GM23338 (cell line): ENCODE results near the gene TMEM86A.

ENCODE experiments used
- CREB1 ChIP-seq: fragments of 250-450 bp; sonication (Bioruptor Pico); IDR thresholded peaks from 2 replicates; pipeline ENCODE4 v1.5.0; 2020; ENCODE audit warnings: low read depth, mild to moderate bottlenecking, moderate library complexity
- CTCF ChIP-seq, 2 experiments: fragments of 200-600 bp in 1 of 2; sonication (generic) in 1 of 2; conservative IDR thresholded peaks; 2 replicates each; pipeline versions ENCODE4 v1.5.1 to v1.6.1; 2016 to 2017; ENCODE audit warnings: antibody characterized with exemption in 2 of 2, low read depth in 2 of 2, mild to moderate bottlenecking in 2 of 2, moderate library complexity in 1 of 2
- ETS1 ChIP-seq: IDR thresholded peaks from 2 replicates; pipeline ENCODE4 v1.6.1; 2016; ENCODE audit warnings: antibody characterized with exemption
- EZH2 ChIP-seq: fragments of 200-600 bp; sonication (generic); IDR thresholded peaks from one replicate; pipeline ENCODE4 v1.8.0; 2017; ENCODE audit warnings: antibody characterized with exemption, mild to moderate bottlenecking, low read depth; ENCODE audit not compliant: unreplicated experiment
- EZH2phosphoT487 ChIP-seq: fragments of 200-600 bp; sonication (generic); IDR thresholded peaks from one replicate; pipeline ENCODE4 v1.8.1; 2018; ENCODE audit warnings: antibody characterized with exemption; ENCODE audit not compliant: unreplicated experiment
- NANOG ChIP-seq: IDR thresholded peaks from 2 replicates; pipeline ENCODE4 v1.6.1; 2016; ENCODE audit warnings: antibody characterized with exemption, borderline replicate concordance
- POLR2AphosphoS5 ChIP-seq: IDR thresholded peaks from 2 replicates; pipeline ENCODE4 v1.6.1; 2016; ENCODE audit warnings: antibody characterized with exemption, low read depth
- ZNF331 ChIP-seq: fragments of 250-450 bp; sonication (Bioruptor Pico); IDR thresholded peaks from 2 replicates; pipeline ENCODE4 v1.5.0; 2020; ENCODE audit warnings: low read depth, mild to moderate bottlenecking, moderate library complexity

GRCh38 chr11:18700375-18700774, 1.8 kb downstream of the TMEM86A start:
- TF ChIP-seq CTCF (conservative IDR thresholded peaks at IDR 0.05; ENCODE audit: low read depth in 2 of 2) (no peak), NANOG (no peak), POLR2AphosphoS5 (no peak), ZNF331 (CRISPR knock-in tag) (no peak), CREB1 (no peak), EZH2 (no peak), ETS1 (no peak), EZH2phosphoT487 (no peak)
